OCI-LY7 (cell line): ENCODE data around the gene ZNF672.

ENCODE experiments used
- EZH2phosphoT487 ChIP-seq: fragments of 200-600 bp; sonication (generic); IDR thresholded peaks from 2 replicates; pipeline ENCODE4 v1.6.1; 2018; ENCODE audit warnings: low read depth, borderline replicate concordance, mild to moderate bottlenecking, mixed run types, antibody characterized with exemption, low read length, moderate library complexity, mixed read lengths
- TF ChIP-seq, protein P1 (sequence below): fragments of 200-600 bp; sonication (generic); conservative IDR thresholded peaks from 2 replicates; pipeline ENCODE4 v1.5.1; 2014; ENCODE audit warnings: mild to moderate bottlenecking, antibody characterized with exemption, low read length, moderate library complexity, mixed read lengths

- TF ChIP-seq, protein P1, sequence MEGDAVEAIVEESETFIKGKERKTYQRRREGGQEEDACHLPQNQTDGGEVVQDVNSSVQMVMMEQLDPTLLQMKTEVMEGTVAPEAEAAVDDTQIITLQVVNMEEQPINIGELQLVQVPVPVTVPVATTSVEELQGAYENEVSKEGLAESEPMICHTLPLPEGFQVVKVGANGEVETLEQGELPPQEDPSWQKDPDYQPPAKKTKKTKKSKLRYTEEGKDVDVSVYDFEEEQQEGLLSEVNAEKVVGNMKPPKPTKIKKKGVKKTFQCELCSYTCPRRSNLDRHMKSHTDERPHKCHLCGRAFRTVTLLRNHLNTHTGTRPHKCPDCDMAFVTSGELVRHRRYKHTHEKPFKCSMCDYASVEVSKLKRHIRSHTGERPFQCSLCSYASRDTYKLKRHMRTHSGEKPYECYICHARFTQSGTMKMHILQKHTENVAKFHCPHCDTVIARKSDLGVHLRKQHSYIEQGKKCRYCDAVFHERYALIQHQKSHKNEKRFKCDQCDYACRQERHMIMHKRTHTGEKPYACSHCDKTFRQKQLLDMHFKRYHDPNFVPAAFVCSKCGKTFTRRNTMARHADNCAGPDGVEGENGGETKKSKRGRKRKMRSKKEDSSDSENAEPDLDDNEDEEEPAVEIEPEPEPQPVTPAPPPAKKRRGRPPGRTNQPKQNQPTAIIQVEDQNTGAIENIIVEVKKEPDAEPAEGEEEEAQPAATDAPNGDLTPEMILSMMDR = no peak
- no peak for TF ChIP-seq EZH2phosphoT487
These were observed 13.4 kb downstream of the ZNF672 start for GRCh38 chr1:248851390-248851789.
